Activated T-cell treated with anti-CD3 and anti-CD28 coated beads, Interleukin-2, amount 50 U/mL, for 48 hours (primary cell): ENCODE results near the gene PRR5.

Experiments
- DNase-seq, 2 experiments: peaks; one replicate each; pipeline ENCODE4 v3.0.0-alpha.2; 2020

The PRR5 gene

DNA sequence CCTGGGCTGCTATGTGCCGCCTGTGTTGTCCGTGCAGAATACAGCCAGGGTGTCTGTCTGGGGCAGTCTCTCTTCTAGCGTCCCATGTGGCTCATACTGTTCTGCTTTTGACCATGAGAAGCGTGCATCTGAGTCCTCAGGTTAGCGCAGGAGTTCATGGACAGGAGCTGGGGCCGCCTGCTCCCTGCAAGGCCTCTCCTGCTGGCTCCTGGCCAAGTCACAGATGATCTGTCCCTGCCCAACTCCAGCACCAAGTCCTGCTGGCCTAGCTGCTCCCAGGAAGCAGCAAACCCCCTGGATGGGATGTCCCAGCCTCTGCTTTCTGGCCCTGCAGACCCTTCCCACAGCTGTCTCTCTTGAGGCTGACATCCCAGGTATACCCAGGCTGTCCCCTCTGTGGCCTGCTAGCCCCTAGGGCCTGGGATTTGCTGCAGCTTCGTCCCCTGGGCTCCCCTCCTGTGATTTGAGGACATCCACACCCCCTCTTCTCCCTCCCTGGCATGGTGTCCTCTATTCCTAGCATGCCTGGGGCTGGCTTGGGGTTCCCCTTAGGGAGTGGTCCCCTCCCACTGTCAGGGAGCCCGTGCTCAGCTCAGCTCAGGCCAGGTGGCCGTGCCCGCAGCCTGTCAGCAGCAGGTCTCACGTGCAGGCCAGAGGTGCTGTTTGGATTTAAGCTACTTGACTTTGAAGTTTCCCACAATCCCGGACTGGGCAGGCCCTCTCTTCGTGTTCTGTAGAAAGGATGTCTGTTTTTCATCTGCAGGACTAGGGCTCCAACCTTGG, 17.8 kb downstream of the PRR5 start:
- no peak for DNase-seq

DNA sequence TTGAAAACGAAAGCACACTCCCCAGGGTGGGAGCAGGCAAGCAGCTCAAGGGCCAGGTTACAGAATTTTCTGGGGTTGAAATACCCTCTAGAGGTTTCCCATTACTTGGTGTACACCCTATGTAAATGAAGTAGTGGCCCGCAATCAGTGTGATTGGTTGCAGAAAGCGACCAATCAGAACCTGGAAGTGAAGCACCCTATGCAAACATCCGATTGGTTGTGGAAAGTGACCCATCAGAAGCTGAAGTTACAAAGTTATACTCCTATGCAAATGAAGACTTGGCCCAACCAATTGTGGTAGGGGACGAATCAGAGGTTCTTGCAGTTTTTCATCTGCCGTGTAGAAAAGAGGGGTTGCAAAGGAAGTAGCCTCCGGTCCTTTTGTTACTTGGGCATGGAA, 19.2 kb downstream of the PRR5 start:
- no peak for DNase-seq

DNA sequence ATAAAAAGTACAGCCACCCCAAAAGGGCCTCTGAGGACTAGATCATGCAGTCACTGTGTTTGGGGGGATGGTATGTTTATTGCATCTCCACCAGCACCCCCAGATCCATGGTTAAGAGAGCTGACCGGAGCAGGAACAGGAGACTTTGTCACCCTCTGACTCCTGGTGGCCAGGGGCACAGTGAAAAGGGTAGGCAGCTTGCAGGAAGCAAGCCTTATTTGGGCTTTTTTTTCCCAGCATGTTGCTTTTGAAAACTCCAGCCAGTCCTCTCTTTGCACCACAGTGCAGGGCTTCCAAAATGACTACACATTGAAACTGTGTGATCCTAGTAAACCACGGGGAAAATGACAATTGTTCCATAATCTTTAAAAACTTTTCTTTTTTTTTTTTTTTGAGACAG, 20.6 kb downstream of the PRR5 start:
- DNase-seq: no peak

DNA sequence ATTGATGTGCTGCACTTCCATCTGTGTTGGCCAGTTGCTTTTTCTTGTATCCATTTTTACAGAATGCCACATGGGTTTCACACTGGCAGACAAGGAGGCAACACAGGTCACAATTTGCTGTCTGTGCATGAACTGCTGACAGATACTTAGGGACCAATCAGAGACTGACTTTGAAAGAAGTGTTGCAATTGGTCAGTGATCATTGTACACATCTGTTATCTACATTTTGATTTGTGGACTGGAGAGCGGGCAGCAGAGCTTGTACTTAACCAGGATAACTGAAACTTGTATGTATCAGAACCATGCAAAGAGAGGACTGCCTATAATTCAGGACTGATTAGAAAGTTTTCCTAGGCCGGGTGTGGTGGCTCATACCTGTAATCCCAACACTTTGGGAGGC, 21.8 kb downstream of the PRR5 start:
- no peak for DNase-seq

DNA sequence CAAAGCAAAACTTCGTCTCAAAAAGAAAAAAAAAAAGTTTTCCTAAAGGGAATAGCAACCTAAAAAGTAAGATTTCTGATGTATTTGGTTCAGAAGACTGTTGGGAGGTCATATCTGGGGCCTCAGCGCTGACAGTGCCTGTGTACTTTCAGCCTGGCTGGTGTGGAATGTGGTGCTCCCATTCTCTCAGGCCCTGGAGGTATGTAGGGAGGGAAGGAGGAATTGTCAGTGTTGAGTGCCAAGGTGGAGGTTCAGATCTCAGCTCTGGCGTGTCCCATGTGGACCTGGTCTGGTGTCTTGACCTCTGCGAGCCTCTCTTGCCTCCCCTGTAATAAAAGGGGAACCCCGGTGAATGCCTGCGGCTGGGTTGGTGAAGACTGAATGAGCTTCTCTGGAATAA, 22.4 kb downstream of the PRR5 start:
- DNase-seq: no peak

DNA sequence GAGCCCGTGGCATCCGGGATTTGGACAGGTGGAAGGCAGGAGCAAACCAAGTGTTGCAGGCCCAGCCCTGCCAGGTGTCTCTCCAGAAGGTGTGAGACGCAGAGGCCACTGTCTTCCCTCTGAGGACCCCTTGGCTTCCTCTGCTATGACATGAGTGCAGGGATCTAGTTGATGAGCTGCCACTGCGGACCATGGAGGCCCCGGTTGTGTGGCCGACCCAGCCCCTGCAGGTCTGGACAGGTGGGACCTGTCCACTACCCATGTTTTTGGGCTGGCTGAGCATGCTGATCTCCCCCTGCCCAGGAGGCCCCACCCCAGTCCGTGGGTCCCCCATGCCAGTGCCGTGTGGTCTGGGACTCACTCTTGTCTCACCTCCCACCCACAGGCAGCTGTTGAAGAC, 22.9 kb downstream of the PRR5 start:
- DNase-seq: no peak

DNA sequence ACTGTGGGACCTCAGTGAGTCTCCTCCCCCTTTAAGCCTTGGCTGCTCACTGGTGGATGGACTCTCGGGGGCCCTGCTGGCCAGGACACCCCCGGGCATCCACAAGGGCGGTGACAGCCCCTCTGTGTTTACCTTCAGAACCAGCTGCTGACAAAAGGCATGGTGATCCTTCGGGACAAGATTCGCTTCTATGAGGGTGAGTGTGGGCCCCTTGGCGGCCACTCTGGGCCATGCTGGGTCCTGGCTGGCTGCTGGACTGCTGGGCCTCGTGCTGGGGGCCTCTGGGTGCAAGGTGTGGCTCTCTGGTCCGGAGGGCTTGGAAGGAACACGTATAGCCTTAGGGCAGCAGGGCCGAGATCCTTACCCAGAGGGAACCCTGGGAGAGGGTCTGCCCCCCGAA, 24.4 kb downstream of the PRR5 start:
- DNase-seq: no peak

DNA sequence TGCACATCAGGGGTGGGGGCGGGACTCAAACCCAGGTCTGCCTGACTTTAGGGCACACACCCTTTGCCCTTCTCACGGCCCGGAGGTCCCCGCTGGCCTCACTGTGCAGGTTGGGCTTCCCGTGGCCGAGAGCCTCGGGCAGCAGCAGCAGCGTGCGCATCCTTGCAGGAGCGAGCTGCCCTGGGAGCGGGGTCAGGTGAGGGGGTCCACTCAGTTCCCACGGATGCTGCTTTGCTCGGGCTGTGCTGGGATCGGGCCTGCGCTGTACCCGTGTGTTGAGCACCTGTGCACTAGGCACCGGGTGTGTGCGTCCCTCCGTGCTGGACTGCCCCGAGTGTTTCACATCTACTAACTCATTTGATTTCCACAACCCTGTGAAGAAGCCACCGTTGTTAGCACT, 25.1 kb downstream of the PRR5 start:
- DNase-seq: no peak

DNA sequence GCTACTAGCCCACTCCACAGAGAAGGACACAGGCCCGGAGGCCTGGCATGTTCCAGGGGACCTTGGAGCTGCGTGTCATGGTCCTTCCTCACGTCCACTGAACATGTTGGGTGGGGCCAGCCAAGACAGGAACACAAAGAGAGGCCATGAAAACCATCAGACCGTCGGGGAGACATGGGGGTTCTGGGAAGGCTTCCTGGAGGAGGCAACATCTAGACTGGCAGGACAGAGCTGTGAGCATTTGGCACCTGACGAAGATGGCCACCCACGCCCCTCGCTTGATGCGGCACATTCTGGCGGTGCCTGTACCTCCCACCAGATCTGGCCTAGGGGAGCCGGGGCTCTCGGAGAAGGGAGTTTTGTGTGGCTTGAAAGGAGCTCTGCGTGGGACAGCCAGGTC, 25.7 kb downstream of the PRR5 start:
- DNase-seq: no peak

DNA sequence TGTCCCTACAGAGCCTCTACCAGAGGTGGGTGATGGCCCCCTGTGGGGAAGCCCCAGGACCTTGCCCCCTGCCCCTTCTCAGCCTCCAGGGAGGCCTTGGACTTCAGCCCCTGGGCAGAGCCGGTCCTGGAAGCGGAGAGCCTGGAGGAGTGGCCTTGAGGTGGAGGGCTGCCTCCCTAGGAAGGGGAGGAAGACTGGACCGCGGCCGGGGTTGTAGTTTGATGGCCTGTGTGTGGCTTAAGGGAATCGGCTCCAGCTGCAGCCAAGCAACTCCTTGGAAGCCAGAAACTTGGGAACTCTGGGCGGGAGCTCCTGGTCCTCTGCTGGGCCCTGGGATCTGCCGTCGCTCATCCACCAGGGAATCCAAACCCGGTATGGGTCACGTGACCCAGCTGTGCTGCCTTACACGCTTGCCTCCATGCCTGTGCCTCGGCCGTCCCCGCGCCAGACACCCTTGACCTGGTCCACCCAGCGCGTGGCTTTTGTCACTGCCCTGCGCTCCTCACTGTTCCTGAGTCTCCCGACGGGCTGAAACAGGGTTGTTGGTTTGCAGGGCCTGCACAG, 26.8 kb downstream of the PRR5 start:
- no peak for DNase-seq

DNA sequence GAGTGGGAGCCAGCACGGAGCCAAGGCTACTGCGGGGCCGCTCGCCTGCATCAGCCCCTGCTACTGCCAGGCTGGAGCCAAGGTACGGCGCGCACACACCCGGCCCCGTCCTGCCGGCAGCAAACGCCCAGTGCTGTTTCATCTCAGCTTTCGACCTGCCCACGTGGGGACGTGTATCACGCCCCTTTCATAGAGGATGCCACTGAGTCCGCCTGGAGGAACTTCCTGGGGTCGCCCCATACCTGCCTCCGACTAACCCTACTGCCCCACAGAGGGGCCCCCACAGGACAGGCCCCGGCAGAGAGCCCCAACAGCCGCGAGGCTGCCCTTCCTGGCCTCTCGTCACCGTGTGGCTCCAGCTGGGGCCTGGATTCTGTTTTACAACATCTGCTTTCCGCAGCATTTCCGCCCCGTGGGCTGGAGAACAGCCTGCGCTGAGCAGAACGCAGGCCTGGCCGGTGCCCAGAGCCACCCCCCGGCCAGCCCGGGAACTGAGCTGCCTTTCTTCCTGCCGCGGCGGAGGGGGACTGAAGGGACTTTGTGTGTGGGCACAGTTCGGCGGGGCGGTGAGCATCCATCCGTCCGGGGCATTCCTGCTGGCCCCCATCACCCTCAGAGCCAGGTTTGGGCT, 27.5 kb downstream of the PRR5 start:
- no peak for DNase-seq

DNA sequence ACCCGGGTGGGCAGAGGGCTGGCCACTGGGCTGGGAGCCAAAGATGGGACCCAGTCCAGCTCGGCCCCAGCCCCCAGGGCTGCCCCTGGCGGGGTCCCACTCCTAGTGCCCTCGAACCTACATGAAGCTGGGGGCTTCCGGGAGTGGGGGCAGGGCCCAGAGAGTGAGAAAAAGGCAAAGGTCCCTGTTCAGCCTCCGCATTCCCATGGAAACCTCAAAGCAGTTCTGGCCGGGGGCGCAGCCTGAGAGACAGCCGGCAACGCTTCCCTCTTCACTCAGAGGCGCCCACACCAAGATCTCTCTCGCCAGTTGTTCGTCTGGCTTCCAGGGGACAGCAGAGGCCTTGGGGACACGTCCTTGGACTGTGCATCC, 28.0 kb downstream of the PRR5 start:
- DNase-seq: no peak

DNA sequence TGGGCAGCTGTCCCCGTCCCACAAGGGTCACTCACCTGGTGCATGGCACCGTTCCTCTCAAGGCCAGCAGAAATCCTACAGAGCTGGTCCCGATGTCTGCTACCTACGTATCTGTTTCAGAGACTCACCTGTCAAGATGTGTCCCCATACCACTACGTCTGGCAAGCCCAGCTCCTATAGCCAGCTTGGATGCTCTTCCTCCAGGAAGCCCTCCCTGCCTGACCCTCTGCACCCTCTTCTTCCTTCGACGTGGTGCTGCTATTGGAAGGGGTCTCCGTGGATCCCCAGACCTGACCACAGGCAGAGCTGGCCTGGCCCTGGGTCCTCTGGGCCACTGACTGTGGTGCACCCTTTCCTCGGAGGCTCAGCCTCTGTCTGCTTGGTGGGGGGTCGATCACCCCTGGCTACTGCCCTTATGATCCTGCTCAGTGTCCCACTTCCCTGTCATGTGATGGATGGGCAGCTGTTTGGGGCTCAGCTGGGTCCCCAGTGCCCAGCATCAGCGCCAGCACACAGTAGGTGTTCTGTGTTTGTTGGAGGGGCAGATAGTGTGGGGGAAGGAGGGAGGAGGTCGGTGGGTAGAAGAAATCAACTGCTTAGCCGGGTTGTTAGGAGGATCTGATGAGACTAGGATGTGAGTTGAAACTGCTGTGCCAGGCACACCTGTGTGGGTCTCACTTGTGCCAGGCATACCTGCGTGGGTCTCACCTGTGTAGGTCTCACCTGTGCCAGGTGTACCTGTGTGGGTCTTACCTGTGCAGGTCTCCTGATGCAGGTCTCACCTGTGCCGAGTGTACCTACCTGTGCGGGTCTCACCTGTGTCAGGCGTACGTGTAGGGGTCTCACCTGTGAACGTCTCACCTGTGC, 28.7 kb downstream of the PRR5 start:
- DNase-seq: no peak

DNA sequence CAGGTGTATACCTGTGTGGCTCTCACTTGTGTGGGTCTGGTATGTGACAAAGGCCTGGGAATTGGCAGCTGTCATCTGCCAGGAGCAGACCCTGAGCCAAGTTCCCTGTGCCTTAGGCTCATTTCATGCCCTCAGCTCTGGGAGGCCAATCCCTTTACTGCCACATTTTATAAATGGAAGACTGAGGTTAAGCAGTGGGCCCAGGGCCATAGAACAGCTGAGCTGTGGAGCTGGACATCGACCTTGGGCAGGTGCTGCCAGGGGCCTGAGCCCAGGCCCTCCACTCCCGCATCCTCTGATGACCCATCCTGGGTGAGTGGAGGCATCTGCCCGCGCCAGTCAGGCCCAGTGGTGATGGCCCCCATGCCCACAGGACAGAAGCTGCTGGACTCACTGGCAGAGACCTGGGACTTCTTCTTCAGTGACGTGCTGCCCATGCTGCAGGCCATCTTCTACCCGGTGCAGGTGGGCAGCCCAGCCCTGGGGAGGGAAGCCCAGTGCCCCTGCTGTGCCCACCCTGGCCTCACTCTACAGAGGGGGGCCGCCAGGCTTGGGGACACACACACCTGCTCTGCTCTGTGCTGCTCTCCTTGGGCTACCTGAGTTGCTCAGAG, 29.5 kb downstream of the PRR5 start:
- DNase-seq: no peak

DNA sequence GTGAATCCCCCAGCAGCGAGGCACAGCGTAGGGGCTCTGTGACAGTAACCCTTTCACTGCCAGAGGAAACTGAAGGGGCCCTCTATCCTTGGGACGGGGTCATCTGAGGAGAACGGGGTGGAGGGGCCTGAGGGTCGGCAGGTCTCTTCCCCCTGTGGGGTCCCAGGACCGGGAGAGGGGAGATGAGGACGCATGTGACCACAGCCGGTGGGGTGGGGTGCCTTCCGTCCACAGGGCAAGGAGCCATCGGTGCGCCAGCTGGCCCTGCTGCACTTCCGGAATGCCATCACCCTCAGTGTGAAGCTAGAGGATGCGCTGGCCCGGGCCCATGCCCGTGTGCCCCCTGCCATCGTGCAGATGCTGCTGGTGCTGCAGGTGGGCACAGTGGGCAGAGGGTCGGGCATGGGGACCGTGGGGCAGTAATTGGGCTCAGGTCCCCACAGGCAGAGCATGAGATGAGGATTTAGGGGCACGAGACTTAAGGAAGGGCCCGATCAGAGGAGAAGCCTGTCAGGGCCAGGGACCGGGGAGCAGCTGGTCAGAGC, 30.1 kb downstream of the PRR5 start:
- DNase-seq: no peak

DNA sequence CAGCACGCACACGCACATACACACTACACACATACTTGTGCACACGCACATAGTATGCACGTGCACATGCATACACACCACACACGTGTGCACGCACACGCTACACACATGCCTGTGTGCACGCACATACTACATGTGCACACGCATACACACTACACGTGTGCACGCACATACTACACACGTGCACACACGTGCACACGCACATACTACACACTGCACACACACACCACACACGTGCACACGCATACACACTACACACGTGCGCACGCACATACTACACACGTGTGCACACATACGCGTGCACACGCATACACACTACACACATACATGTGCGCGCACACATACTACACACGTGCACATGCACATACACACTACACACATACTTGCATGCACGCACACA, 30.7 kb downstream of the PRR5 start:
- no peak for DNase-seq

DNA sequence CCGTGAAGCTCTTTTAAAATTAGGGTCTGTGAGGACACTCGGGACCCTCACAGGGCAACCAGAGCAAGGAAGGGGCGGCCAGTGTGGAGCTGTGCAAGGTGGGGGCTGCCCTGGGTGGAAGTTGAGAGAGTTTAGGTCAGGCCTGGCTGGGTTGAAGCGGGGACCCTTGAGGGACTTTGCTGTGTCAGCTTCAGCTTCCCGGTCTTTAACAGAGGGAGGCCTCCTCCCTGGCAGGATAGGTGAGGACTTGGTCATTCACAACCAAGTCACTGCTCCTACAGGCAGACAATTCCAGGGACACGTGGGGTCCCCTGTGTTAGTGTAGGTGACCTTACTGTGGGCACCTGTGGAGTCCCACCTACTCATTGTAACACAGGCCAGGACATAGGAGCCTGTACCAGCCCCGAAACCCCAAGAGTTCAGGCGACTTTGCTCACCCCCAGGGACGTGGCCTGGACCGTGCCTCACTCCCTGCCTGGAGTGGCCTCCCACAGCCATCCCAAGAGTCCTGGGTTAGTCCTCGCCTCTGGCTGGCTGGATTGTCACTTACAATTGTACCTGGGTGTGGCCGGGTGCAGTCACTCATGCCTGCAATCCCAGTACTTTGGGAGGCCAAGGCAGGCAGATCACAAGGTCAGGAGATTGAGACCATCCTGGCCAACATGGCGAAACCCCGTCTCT, 31.6 kb downstream of the PRR5 start:
- DNase-seq: no peak

DNA sequence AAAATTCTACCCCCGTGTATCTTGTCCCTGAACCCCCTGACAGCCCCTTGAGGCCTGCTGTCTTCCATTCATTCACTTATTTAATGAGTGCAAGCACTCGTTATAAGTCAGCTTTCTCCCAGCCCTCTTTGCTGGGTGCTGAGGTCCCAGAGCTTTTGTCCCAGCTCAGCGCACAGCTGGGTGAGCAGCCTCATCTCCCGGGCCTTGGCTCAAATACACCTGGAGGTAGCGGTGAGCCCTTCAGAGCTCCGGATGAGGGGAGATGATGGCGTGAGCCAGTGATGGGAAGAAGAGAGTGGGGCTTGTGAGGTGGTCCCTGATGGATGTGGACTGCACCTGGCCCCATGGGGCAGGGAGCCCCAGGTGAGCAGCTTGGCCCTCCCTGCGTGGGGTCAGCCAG, 32.3 kb downstream of the PRR5 start:
- no peak for DNase-seq

DNA sequence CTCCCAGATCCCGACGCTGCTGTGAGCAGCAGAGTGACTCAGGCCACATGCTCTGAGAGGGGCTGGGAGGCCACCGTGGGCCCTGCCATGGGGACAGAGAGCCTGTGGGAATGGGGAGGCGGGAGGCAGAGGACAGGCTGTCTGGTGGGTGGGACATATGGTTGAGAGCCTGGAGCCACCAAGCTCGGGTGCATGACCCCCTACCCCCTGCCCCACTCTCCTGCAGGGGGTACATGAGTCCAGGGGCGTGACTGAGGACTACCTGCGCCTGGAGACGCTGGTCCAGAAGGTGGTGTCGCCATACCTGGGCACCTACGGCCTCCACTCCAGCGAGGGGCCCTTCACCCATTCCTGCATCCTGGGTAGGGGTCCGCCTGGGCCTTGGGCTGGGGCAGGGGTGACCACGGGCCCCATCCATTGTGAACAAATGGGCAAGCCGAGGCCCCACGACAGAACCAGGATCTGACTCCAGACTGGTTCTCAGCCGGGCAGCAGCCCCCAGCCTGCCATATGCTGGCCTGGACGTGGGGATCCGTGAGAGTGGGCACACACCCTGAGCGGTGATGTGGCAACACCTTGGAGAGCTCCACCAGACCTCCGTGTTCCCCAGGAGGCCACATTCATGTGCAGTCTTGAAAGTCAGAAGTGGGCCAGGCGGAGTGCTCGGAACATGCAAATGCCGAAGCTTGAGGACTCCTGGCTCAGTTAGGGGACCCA, 33.0 kb downstream of the PRR5 start:
- no peak for DNase-seq

DNA sequence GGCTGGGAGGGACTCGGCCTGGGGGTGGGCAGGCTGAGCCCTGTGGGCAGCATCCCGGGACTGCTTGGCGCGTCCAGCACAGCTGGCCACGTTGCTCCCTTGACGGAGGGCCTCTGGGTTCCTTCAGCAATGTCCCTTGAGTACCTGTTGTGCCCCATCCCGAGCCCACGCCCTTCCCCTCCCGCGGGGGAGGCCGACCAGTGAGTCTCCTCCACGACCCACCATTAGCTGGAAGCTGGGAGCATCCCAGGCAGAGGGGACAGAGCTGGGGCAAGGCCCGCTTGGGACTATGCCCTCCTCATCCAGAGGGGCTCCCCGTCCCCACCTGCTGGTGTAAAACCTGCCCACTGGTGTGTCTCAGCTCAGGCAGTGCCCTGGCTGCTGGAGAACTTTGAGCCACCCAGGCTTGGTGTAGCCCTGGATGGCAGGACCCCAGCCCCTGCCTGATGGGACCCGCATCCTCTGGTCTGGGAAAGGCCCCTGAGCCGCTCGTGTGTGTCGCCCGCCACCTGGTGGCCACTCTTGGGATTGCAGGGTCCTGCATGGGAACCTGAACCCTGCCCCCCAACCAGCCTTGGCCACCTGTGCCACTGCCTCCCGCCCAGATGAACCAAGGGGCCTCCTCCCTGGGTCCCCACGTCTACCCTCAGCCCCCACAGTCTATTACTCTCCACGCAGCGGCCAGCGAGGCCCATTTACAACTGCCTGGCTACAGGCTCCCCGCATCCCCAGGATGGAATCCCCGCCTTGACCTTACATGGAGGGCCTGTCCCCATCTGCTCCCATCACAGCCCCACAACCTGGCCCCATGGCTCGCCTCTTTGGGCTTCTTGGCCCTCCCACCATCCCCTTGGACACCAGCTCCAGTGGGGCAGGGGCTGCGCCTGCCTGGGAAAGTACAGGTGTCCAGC, 33.8 kb downstream of the PRR5 start:
- peak; percentile 91 to 93 for DNase-seq
